Activated CD4-positive, alpha-beta T cell treated with anti-CD3 and anti-CD28 coated beads, Interleukin-2, Interleukin-6, amounts not matched to agents 100 ng/mL and 50 ng/mL, durations not matched to agents 16 hours and 8 hours (primary cell): ENCODE data around the gene AKAP13.
"Not testable (repeated sequence)": the region's sequence is repeated elsewhere in the genome, so short reads cannot be mapped to it uniquely, and the experiment has no call there.

Source experiments
- DNase-seq: peaks from one replicate; pipeline ENCODE4 v3.0.0-alpha.2; 2020

The AKAP13 gene

DNA sequence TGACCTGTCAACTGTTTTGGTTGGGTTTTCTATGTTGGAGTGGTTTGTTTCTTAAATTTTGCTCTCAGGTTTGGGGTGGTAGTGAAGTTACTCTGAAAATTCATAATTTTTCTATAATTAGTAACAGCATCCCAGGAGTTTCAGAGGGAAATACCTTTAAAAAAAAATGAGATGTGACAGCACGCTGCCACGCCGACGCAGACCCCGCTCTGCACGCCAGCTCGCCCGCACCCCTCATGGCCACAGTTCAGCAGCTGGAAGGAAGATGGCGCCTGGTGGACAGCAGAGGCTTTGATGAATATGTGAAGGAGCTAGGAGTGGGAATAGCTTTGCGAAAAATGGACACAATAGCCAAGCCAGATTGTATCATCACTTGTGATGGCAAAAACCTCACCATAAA is 34.6 kb downstream of the AKAP13 start:
- DNase-seq = no peak

DNA sequence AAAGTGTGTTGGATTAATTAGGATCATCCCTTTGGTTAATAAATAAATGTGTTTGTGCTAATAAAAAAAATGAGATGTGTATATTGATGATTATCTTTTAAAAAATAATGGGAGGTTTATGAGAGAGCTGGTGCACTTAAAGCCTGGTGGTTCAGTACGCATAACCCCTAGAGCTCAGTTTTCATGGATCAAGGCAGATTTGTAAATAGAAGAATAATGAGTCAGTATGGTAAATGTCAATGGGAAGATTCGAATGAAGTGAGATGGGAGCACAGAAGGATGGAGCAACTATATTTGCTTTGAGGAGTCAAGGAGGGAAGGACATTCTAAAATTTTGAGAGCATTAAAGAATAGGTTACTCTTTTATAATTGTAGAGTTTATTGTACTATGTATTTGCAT is 35.4 kb downstream of the AKAP13 start:
- DNase-seq = no peak

DNA sequence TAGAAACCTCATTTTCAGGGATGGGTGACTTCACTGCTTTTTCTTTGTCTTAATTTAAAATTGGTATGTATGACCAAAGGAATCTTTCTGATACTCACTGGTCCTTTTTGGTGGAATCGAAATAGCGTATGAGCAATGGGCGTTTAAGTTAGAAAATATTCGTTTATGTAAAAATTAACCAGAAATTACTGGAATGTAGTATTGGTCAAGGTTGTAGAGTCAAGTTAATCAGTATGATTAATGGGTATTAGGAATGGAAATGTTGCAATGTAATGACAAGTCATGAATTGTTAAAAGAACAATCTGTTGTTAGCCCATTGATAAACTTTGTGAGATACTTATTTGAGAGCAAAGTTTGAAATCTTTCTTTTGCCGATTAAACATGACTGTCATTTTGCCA is 36.9 kb downstream of the AKAP13 start:
- no peak for DNase-seq

DNA sequence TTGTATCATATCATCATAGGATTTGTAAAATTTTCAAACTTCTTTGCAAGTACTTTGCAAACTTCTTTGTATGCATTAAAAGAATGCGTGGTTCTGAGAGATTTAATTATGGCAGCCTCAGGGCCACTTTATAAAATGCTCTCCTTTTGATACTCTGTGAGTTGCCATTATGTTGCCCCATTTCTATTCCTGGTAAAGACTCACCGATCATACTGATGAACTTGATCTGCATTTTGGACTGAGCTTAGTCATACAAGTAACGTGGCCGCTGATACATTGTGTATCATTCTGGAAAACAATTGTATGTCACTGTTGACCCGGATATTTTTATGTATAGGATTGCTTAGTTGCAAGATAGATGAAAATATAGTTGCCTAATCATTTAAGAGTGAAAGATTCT is 38.8 kb downstream of the AKAP13 start:
- DNase-seq = no peak

DNA sequence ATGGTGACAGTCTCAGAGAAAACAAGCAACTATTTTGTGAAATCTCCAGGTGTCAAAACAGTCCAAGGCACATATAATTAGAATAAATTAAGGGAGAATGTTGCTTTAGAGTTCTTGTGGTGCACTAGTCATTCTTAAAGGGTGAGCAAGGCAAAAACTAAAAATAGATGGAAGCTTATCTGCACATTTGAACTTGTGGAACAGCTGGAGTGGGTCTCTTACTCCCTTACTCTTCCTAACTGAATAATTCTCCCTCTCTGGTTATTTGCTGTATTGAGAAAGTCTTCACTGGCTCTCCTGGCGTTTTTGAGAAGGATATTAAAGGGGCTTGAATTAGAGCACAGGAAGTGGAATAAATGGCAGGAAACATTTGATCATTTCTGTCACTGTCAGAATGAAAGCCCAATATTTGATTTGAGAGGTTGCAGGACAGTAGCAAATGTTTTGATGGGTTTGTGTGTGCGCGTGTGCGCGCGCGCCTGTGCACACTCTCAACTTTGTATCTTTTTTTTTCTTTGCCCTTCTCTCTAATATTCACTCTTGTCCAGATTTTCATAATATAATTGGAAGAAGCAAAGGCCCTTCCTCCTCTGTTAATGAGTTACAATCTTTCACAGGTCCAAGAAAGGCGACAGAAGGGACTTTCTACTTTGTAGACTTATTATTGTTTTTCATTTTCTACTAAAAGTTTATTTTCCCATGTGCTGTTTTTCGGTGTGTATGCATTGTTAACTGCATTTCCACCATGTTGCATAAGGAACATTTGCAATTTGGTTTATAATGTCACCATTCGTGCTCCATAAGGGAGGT is 40.9 kb downstream of the AKAP13 start:
- no peak for DNase-seq

DNA sequence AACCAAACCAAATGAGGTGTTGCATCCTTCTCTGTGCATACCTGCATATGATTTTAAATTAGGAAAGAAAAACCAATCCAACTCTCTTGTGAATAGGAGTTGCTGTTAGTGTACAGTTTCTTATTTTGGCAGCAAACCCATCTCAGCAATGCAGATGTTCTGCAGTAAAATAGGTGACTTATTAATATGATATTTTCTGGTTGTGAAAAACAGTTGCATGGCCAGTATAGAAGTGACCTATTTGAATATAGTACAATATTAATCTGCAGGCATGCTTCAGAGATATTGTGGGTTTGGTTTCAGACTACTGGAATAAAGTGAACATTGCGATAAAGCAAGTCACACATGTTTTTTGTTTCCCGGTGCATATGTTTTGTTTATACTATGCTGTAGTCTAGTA is 42.2 kb downstream of the AKAP13 start:
- DNase-seq = no peak

DNA sequence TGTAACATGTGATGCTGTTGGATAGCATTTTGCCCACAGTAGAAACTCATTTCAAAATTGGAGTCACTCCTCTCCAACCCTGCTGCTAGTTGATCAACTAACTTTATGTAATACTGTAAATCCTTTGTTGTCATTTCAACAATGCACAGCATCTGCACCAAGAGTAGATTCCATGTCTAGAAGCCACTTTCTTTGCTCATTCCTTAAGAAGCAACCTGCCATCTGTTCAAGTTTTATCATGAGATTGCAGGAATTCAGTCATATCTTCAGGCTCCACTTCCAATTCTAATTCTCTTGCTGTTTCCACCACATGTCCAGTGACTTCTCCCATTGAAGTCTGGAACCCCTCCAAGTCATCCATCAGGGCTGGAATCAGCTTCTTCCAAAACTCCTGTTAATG is 42.9 kb downstream of the AKAP13 start:
- DNase-seq = no peak

DNA sequence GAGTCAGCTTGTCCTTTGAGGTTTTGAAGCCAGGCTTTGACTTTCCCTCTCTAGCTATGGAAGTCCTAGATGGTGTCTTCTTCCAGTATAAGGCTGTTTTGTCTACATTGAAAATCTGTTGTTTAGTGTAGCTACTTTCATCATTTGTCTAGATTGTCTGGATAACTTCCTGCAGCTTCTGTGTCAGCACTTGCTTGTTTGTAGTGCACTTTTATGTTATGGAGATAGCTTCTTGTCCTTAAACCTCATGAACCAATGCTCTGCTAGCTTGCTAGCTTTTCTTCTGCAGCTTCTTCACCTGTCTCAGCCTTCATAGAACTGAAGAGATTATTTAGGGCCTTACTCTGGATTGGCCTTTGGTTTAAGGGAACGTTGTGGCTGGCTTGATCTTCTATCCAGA is 43.8 kb downstream of the AKAP13 start:
- no peak for DNase-seq

DNA sequence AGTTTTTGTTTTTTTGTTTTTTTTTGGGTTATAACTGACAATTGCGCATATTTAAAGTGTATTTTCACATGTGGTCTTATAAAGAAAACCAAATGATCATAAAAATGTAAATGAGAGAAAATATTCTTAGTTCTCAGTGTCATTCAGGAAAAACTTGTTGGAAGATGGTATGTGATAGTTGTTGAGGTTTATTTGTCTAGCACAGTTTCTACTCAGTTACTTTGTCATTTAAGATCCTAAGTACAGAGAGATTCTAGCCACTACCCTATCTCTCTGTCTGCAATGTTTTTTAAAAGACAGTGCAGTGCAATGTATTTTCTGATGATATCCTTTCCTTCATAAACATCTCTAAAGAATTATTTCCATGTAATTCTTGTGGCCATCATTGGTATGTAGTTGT is 46.1 kb downstream of the AKAP13 start:
- no peak for DNase-seq

DNA sequence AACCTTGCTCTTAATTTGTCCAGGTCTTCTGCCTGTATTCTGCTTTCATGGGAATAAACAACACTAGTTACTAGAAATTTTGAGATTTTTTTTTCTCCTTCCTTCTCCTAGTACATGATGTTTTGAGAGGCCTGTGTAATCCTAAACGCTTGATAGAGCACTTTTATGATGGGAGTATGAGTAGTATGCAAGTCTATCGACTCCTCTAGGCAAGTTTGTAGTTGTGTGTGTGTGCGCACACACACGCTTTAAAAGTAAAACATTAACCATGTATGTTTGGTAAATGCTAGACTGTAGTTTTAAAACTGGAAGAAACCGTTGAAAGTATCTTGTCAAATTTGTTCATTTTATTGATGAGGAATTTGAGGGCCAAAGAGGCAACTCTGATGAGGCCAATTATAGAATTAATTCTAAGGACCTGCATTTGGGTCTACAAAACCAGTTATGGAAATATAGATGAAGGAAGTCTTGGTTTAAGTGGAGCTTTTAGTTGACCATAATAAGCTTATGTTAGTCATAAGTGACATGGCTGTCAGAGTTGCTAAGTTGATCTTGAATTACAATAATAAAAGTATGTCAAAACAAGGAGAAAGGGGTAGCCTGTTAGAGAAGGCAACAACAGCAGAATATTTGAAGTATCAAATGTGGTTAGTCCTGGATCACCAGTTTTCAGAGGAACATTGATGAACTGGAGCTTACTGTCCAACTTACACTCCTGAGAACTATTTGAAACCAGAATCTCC is 47.1 kb downstream of the AKAP13 start:
- no peak for DNase-seq

DNA sequence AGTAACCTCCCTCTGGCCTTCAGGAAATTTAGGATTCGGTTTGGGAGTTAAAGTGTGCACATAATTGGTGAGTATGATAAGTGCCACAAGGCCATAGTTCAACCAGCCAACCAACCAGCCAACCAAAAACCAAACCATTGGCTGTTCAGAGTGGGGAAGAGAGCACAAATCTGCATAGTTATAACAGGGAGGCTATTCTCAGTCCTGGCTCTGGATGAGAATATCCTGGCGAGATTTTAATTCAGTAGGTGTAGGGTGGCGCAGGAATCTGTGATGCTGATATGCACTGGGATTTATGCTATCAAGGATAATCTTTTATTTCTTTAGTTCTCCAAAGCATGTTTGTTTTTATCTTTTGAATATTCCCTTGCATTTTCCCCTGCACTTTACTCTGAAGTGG is 49.1 kb downstream of the AKAP13 start:
- no peak for DNase-seq

DNA sequence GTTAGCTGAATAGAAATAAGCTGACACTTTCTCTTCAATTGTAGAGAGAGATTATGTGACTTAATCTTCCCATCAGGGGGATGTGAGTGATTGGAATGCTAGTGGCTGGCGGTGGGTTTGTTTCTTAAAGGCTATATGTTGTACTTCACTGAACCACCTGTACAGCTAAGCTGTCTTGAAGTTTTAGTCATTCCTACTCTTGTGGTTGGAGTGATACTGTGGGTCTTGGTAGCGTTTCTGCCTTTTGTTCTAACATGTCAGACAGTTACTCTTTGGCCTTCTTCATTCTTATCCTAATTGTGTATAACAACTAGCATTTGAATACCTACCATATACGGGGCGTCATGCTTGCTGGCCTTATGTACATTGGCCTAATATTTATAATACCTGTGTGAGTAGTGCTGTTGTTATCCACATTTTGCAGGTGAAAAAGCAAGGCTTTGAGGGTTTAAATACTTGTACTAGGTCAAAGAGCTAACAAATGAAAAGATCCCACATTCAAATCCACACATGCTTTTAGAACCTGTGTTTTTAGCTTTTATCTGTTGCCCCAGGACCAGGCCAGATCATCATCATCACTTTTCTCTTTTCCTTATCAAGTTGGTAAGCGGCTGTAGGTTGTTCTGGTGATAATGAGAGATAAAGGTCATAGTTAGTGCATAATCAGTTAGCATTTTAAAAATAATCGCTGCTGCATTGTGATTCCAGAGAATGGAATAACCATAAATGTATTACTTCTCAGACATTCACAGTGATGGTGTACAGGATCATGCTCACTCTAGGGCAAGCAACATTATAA is 50.2 kb downstream of the AKAP13 start:
- DNase-seq = peak; percentile 30

DNA sequence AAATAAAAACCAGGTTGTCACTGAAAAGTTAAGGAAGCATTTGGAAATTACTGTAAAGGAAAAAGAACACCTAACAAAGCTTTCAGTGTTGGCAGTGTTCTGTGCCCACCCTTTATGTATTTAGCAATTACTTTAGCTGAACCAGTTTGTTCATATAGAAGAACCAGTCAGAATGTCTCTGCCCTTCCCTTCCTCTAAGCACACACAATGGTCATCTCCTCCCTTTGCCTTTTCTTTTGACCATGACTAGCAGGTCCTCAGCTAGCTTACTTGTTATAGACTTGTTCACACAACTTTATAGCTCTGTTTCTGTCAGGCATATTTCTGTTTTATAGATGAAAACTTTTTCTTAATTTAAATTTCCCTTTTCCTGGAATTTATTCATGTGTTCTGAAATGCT is 59.6 kb downstream of the AKAP13 start:
- no peak for DNase-seq

DNA sequence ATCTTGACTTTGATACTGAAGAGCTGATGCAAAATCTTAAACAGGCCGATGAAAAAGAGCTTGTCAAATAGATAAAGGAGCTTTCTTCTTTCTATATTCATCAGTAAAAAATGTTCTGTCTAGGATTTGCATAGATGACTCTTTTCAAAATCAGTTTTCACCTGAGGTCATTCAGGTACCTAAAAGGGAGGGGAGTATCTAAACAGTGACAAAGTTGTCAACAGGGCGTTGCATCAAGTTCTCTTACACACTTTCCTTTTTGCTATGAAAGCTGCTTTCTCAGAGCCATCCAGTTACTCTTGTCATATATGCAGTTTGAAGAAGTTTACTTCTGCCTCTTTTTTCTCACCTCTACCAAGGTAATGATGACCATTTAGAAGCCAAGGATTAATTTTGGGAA is 60.0 kb downstream of the AKAP13 start:
- no peak for DNase-seq

DNA sequence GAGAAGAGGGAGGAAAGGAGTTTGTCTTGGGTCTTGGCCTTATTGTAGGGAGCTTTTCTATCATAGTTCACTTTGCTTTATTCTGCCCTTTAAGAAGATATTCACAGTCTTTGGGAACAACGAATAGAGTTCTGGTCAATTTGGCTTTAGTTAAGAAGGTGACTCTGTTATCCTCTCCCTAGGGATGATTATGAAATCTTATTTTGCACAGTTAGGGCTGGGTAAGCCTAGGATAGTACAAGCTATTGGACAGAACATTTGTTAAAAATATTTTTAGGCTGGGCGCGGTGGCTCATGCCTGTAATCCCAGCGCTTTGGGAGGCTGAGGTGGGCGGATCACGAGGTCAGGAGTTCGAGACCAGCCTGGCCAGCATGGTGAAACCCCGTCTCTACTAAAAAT is 61.5 kb downstream of the AKAP13 start:
- not testable (repeated sequence) for DNase-seq

DNA sequence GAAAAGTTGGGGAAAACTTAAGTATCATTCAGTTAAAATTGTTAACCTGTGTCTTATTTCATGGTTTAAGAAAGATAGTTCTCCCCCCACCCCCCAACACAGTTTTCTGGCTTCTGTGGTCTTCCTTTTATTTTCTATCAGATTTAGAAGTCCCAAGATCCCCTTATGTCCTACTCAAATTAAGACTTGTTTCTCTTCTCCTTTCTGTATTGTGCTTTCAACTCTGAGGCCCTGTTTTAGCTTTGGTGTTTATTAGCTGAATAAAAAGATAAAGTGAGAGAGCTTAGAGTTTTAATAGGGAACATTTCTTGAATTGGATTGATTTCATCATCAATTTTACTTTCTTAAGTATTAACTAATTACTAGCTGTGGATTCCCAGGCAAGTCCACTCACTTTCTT is 62.6 kb downstream of the AKAP13 start:
- no peak for DNase-seq

DNA sequence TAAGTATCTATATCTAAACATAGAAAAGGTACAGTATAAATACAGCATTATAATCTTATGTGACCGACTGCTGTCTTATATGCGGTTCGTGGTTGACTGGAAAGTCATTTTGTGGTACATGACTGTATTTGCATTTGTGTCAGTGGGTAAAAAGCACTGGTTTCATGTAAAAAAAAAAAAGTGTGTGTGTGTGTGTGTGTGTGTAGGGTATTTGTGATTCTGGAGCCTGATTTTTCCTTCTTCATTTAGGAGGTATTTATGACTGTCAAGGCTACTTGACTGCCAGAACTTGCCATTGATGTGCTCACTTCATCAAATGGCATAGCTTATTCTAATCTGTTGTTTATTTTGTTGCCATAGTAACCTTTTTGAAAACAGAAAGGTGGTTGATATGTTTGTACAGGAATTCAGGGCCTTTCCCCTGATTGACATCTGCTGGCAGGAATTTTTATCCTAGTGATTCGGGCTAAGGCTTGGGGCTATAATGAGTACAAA is 63.2 kb downstream of the AKAP13 start:
- DNase-seq = peak; percentile 63

DNA sequence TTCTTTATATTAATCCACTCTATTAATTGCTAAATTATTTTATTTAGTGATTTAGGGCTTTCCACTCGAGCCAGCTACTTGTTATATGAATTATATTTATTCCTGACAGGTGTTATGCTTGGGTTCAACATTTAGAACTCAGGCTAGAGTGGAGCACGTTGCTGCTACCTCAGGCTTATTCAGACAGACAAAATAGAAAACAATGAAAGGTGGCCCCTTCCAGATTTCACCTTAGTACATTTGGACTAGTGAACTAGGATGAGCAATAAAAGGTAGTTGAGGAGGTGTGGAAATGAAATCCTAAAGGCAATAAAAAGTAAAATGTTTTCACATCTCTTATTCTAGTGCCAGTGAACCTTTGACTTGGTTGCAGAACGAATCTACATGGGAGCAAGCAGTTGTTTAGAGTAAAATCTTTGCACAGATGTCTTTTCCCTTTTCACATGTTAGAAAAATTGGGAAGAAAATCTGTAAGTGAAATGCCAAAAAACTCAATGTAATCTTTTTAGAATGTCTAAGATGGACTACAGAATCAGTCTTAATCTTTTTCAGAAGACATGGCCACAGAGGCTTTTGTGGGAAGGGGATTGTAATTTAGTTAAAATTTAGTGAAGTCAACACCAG is 63.8 kb downstream of the AKAP13 start:
- DNase-seq = no peak

DNA sequence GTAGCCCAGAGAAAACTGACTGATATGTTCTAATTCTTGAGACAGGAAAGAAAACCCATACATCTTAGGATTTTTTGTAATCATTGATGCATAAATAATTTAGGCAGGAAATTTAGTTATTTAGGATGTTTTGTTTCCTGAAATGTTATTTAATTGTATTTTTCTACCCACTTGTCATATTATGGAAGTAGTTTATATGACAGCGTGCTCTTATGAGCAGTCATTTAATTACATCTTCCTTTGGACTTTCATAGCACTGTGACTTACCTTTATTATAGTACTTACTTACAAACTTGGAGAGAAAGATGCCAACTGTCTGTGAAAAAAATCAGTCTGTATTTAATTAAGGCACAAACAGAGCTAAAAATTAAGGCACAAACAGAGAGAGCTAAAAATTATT is 65.0 kb downstream of the AKAP13 start:
- no peak for DNase-seq

DNA sequence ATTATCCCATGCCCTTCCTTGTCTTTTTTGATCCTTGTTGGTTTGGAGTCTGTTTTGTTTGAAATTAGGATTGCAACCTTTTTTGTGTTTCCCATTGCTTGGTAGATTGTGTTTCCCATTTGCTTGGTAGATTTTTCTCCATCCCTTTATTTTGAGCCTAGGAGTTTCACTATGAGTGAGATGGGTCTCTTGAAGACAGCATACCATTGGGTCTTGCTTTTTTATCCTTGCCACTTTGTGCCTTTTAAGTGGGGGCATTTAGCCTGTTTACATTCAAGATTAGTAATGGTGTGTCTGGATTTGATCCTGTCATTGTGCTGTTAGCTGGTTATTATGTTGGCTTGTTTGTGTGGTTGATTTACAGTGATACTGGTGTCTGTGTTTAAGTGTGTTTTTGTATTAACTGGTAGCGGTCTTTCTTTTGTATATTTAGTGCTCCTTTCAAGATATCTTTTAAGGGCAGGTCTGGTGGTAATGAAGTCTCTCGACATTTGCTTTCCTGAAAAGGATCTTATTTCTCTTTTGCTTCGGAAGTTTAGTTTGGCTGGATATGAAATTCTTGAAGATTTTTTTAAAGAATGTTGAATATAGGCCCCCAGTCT is 70.8 kb downstream of the AKAP13 start:
- DNase-seq = no peak

DNA sequence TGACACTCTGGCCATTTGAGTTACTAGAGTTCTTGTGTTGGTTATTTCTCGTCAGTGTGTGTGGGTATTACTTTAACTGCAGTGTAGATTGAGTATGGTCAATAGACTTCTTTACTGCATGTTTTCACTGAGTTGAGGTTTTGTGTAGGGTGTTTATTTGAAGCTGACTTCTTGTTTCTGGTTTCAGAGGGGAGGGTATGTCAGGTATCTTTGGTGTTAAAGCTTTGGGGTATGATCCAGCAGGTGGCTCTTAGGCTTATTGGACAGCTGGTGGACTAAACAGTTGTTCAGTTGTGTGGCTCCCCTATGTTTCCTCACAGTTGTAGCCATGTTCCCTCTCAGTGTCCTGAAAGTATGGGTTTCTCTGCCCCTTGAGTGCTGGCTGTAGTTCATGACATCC is 72.0 kb downstream of the AKAP13 start:
- DNase-seq = no peak

DNA sequence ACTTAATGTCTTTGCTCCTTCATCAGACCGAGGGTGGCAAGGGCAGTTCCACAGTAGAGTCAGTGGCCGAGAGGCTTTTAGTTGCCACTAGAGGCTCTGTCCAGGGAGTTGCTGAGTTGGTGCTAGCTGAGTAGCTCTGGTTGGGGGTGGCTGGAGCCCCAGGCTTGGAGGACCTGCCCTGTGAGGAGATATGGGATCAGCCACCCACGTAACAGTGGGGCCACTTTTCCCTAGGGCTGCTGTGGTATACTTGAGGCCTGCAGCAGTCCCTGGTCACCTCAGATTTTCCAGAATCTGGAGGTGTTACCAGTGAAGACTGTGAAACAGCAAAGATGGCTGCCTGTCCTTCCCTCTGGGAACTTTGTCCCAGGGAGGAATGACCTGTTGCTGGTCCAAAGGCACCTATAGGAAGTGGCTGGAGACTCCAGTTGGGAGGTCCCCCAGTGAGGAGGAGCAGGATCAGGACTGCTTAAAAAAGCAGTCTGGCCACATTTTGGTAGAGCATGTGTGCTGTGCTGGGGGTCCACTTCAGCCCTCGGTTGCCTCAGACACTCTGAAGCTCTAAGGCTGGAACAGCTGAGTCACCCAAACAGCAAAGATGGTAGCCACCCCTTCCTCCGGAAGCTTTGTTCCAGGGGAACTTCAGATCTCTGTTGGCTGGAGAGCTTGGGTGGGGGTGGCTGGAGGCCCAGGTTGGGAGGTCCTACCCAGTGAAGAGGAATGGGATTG is 72.9 kb downstream of the AKAP13 start:
- no peak for DNase-seq
